GM21447 (cell line): ENCODE measurements around the gene OR4D5.

Experiments used
- ATAC-seq: cut with Tn5 transposase; IDR thresholded peaks from one replicate; pipeline ENCODE4 v1.9.1; 2021; ENCODE audit not compliant: unreplicated experiment

Gene OR4D5

DNA sequence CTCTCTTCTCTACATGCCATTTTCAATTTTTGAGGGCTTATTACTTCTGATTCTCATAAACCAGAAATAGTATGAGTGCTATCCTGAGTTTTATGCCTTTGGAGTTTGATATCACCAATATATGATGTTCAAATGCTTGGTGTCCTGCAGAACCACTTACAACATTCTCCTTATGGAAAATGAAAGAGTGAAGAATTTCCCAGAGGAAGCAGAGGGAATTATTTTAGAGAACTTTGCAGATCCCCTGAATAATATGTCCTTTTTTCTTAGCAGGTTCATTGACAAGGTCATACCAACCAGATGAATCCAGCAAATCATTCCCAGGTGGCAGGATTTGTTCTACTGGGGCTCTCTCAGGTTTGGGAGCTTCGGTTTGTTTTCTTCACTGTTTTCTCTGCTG, at the start of gene OR4D5:
Gene OR4D5 (plus strand): TSS at position 301 of the 400 bp plus-strand sequence. CDS start 0 bp downstream, at position 301.
- no peak for ATAC-seq

DNA sequence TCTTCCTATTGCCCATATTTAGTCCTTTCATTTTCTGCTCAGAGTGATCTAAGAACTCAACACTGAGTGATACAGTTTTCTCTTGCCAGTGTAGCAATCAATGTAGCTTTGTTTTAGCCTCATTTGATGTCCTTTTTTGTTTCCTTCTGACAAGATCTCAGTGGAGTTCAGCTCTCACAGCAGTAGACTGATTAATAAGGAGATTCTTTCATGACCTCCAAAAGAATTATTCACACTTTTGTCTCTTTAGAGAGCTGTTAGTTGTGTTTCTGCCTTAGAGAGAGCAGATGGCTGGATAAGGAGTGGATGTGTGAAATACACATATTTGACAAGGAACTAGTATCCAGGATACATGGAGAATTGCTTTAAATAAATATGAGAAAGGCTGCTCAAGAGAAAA, 47.4 kb upstream of the OR4D5 start:
- ATAC-seq: no peak

DNA sequence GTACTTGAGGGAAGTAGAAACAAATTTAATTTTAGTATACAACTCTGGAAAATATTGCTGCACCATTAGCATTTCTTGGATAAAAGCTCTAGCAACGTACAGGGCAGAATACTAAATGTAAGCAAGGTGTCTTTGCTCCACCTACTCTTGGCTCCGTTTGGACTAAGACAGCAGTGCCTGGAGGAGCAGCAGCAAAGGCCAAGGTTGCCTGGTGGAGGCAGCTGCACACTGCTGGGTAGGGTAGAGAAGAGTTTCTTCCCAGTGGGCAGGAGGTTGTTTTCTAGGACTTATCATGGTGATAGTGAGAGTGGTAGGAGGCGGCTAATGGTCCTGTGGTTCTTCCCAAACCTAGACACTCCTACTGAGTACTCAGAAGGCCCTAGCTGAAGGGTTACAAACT, 39.6 kb upstream of the OR4D5 start:
- ATAC-seq: no peak

DNA sequence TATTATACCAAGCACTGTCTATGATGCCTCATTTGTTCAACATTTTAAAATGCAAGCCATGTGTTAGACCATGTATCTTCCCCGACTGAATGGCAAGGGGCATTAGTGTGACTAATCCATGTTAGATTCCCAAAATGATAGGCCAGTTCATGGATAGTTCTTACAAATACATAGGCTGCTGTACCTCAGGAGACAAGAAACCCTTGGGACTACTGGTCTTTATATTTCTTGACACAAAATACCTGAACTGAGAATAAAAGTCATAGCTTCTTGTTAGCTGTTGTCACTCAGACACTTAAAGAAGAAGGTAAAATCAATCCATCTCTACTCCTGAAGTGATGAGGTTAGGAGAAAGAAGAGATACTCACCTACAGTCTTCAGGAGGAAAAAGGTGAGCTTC, 37.5 kb upstream of the OR4D5 start, which contains the start of gene OR8D4:
Gene OR8D4 (plus strand): TSS at position 301 of the 400 bp plus-strand sequence. CDS start 4,265 bp downstream, outside the sequence.
- no peak for ATAC-seq

DNA sequence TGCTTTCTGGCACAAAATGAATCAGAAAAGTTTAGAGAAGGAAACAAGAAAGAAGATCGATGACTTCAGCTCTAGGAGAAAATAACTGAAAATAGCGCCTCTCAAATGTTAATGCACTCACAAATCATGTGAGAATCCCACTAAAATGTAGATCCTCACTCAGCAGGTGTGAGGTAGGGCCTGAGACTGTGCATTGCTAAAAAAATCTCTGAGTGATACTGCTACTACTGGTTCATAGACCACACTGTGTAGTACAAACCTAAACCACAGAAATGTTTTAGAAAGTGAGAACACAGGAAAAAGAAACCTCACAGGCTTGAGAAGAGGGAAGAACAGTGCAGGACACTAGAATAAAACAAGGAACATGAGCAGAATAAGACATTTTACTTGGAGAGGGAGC, 35.5 kb upstream of the OR4D5 start:
- ATAC-seq: peak; percentile 74

DNA sequence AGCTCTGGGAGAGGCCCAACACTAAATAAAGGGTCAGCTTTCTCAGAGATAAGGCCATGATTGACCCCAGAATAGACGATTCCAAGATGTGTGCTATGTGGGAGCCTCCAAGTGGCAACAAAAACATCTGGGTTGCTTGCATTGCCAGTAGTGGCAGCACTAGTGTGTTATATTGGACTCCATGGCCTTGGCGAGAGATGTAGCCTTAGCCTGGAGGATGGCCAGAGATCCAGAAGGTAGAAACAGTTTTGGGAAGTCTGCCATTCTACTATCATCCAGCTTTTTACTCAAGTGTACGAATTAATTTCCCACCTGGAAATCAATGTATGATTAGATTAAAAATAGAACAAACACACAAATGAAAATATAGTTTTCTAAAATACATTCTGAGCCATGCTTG, 34.5 kb upstream of the OR4D5 start:
- ATAC-seq: no peak

DNA sequence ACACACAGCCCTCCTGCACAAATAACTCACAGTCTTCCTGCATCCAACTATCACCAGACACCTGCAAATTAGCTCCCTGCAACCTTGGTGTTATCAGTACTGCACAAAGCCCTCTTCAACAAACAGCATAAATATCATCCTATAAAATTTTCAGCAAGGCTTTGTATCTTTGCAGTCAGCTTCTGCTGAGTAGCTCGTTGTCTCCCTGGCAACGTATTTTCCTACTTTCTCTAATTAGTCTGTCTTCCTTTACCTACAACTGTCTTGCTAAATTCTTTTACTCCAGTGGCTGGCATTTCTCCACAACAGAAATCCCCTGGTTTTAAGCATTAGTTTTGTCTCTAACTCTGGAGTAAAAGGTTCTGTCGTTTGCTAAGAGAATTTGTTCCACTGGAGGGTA, 33.6 kb upstream of the OR4D5 start:
- ATAC-seq: no peak

DNA sequence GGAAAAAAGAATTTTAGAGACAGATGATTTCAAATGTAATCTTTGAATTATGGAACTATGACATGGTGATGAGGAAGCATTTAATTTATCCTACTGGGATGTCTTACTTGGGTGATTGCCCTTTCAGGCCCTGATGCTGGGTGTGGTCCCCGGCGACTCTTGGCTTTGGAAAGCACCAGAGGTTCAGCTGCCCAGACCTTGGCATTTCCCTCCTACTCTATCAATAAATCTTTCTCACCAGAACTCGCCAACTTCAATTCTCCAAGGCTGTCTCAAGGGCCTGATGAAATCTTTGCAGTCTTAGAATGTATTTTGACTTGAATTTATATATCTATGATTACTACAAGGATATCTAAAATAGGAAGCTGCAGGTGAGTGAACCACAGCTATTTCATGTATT, 18.5 kb upstream of the OR4D5 start:
- no peak for ATAC-seq

DNA sequence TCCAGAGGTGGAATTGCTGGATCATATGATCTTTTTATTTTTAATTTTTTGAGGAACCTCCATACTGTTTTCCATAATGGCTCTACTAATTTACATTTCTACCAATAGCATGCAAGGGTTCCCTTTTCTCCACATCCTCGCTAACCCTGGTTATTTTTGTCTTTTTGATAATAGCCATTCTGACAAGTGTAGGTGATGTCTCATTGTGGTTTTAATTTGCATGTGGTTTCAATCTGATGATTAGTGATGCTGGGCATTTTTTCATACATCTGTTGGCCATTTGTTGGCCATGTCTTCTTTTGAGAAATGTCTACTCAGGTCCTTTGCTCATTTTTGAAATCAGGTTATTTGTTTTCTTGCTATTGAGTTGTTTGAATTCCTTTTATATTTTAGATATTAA, 15.4 kb upstream of the OR4D5 start:
- no peak for ATAC-seq

DNA sequence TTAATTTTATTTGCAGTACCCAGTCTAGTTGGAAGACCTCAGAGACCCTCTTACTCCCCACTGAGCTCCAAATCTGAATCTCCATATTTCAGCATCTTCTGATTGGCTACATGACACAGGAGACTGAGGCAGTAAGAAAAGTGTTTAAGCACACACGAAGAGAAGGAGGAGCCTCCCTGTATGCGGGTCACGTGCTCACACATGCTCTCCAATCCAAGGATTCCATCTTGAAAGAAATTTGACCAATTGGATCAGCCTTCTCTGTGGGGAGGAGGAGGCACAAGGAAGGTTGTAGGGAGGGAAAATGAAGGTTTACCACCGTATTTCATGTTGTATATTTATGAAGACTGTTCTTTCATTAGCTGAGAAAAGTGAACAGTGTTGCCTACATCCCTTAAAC, 3.0 kb downstream of the OR4D5 start:
- no peak for ATAC-seq

DNA sequence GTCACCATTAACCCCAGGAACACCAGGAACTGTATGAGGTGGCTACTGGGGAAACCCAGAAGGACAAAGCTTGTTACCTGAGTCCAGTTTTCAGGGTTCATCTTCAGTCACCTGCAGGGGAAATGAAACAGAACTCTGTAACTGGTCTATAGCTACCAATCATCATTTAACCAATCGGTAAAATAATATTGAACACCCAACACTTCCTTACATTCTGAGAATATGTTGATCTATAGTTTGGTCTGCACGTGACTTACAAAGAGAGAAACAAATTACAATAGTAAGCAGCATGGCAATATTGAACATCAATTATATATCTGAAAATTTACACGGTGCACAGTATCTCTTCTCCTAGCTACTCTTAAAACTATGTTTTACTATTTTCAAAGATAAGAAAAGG, 4.3 kb downstream of the OR4D5 start, which contains the start of gene OR6T1:
Gene OR6T1 (minus strand): TSS at position 101 of the 400 bp plus-strand sequence. CDS start 0 bp downstream, at position 101.
- ATAC-seq: no peak

DNA sequence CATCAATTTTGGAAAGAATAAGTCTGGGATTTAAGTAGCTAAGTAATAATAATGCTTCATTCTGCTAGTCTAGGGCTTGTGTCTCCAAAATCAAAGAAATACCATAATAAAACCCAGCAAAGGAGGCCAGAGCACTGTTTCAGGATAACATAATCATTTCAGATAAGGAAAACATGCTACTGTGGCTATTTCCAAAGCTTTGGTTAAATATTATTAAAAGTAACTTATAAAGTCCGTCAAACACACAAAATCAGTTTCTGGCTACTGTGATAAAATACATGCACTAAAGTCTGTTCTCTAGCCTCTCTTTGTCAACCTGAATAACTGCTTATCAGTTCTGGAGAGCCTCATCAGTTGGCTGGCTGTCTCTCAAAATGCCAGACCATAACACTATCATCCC, 5.7 kb downstream of the OR4D5 start:
- ATAC-seq: no peak

DNA sequence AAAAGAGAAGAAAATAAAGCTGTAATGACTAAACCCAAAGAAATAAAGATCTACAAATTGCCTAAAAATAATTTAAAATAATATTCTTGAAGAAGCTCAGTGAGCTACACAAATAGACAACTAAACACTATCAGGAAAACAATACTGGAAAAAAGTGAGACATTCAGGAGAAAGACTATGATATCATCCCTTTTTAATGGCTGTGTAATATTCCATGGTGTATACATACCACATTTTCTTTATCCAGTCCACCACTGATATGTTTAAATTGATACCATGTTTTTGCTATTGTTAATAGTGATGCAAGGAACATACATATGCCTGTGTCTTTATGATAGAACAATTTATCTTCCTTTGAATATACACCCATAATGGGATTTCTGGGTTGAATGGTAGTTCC, 17.3 kb downstream of the OR4D5 start:
- ATAC-seq: no peak

DNA sequence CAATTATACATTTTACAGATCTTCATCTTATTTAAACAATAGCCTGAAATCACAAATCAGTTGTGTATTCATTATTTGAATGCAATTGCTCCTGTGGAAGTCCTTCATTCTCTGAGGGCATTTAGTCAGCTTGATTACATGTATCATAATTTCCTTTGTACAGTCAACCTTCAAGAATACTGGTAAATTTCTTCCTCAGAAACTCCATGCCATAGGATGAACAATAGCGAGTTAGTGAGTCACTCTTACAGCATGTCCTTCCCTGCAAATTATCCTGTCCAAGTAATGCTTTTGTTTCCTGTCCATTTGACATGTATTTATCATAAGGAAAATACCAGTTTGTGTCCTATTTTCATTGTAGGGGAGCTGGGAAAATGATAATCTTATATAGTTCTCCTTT, 34.4 kb downstream of the OR4D5 start:
- no peak for ATAC-seq

DNA sequence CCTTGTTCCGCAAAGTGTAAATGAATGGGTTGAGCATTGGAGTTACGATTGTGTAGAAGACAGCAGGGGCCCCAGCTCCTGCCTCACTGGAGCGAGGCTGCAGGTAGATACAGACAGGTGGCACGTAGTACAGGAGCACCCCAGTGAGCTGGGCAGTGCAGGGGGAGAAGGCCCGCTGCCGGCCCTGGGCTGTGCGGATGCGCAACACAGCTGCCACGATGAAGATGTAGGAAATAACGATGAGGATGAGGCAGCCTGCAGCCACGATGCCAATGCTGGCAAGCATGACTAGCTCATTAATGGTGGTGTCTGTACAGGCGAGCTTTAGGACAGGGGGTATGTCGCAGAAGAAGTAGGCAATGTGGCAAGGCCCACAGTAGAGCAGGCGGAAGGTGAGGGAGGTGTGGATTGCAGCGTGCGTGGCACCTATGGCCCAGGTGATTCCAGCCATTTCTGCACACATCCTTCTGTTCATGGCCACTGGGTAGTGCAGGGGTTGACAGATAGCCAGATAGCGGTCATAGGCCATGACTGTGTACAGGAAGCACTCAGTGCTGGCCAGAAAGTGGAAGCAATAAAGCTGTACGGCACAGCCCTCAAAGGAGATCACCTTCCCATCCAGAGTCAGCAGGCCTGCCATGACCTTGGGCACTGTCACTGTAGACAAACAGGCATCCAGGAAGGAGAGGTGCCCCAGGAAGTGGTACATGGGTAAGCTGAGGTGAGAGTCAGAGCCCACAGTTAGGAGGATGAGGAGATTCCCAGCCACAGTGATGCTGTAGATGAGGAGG, 37.5 kb downstream of the OR4D5 start:
- no peak for ATAC-seq

DNA sequence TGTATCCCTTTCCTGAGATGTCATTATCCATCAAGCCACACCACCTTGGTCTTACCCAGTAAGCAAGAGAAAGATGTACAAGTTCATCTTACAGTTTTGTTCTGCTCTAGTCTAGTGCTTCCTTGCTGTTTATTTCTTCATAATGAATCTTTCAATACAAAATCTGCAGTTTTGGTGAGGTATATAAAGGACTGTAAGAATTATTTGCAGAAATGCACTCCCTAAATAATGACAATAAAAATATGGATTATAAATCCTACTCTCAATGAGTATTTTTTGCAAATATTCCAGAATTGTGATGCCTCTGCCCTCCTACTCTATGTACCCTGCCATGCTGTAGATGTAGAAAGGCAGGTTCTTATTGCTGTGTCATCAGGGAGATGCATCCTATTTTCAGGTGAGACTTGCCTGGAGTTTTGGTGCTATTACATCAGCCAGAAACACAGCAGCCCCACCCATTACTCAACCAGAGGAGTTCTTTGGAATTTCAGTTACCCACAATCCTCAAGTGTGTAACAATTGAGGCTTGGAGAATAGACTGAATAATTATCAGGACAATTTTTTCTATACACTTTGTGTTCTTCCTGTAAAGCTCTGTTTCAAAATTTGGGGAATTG, 38.4 kb downstream of the OR4D5 start, which contains the start of gene OR10S1:
Gene OR10S1 (minus strand): TSS at position 51 of the 617 bp plus-strand sequence. CDS start 117 bp downstream, outside the sequence.
- no peak for ATAC-seq

DNA sequence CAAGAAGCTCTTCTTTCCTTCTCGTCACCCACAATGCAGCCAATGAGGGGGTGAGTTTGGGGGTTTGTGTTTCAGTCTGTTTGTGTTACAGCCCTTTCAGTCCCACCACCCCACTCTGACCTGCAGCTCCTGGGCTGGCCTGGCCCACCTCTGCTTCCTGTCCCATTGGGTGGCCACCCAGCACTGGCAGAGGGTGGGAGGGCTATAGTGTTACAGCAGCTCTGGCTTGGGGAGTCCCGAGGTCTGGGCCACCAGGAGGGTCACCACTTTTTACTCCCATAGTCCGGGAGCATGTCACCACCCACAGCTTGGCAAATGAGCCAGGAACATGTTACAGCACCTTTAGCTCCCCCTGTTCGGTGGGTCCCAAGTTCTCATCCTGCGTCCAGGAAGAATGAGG, 39.9 kb downstream of the OR4D5 start:
- no peak for ATAC-seq
